ENCODE measurements around the gene TMEM169.

Gene TMEM169

GRCh38 chr2:216147172-216148131 lies 65.7 kb downstream of the TMEM169 start:
- TF ChIP-seq ZFX (IDR thresholded peaks at IDR 0.05) (no peak), CTCF (conservative IDR thresholded peaks at IDR 0.05) (no peak)
- H3K27ac ChIP-seq: no peak overlapping the region

GRCh38 chr2:216148983-216149382 lies 67.3 kb downstream of the TMEM169 start:
- no peak overlapping the region for H3K27ac ChIP-seq
- TF ChIP-seq ZFX (IDR thresholded peaks at IDR 0.05) (no peak), CTCF (conservative IDR thresholded peaks at IDR 0.05) (no peak)

- TF ChIP-seq CTCF (conservative IDR thresholded peaks at IDR 0.05) (no peak), ZFX (IDR thresholded peaks at IDR 0.05) (no peak)
- H3K27ac ChIP-seq: no peak overlapping the region
Measured at GRCh38 chr2:216149741-216150140, 68.0 kb downstream of the TMEM169 start.

- peak; percentile 21; the same call in 1 of the 2 replicates for TF ChIP-seq CTCF (conservative IDR thresholded peaks at IDR 0.05)
- no peak for TF ChIP-seq ZFX (IDR thresholded peaks at IDR 0.05)
Measured at GRCh38 chr2:216151313-216152025, 69.8 kb downstream of the TMEM169 start.

More at GRCh38 chr2:216151313-216152025, 69.8 kb downstream of the TMEM169 start:
- no peak overlapping the region for H3K27ac ChIP-seq
